WERI-Rb-1 (cell line): ENCODE results near the gene GABBR2.

Experiments
- DNase-seq: peaks from one replicate; pipeline ENCODE4 v3.0.0-alpha.2; 2020
- H3K27ac ChIP-seq: fragments of 250-450 bp; sonication (Bioruptor Pico); 2 replicates; pipeline ENCODE4 v1.5.1; 2020; ENCODE audit warnings: mild to moderate bottlenecking, moderate library complexity
- H3K27me3 ChIP-seq: fragments of 250-450 bp; sonication (Bioruptor Pico); 2 replicates; pipeline ENCODE4 v1.5.1; 2021; ENCODE audit warnings: mild to moderate bottlenecking, low read depth, moderate library complexity; ENCODE audit not compliant: insufficient read depth, severe bottlenecking
- H3K36me3 ChIP-seq: fragments of 250-450 bp; sonication (Bioruptor Pico); 2 replicates; pipeline ENCODE4 v1.5.1; 2020; ENCODE audit warnings: mild to moderate bottlenecking, moderate library complexity
- H3K4me3 ChIP-seq: 2 replicates; pipeline ENCODE4 v1.5.1; 2011; ENCODE audit warnings: low read depth, mild to moderate bottlenecking, control low read depth, low read length
- H3K9me3 ChIP-seq: fragments of 250-450 bp; sonication (Bioruptor Pico); 2 replicates; pipeline ENCODE4 v1.5.1; 2021; ENCODE audit warnings: mild to moderate bottlenecking, moderate library complexity; ENCODE audit not compliant: severe bottlenecking
- TF ChIP-seq, protein P1 (sequence below): IDR thresholded peaks from 2 replicates; pipeline ENCODE4 v1.5.1; 2011; ENCODE audit warnings: low read depth, mild to moderate bottlenecking, control low read depth, inconsistent platforms, low read length

Gene GABBR2

DNA sequence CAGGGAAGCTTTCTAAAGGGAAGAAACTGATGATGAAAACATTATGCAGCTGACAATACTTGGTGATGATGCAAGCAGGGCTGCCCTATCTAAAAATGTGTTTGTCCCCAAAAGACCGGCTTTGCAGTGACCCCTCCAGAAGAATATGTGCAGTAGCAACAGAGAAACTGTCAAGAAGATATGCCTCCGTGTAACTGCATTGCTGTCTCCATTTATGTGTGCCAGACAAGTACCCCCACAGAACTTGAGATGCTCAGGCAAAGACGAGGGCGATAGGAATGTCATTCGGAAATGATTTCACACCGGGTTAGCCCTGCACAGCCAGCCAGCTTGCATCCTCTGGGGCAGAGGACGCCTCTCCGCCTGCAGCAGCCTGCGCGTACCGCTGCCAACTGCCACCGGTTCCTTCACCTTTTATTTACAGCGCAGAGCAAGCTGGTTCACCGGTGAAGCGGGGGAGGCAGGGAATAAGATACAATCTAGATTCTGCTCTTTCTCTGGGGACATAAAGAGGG is 2.0 kb downstream of the GABBR2 start:
- Histone ChIP-seq H3K4me3 (peak overlapping the region; percentile 67), H3K27me3 (no peaks in the 10 kb centered on the region), H3K27ac (peak overlapping the region; percentile 42), H3K9me3 (no peaks in the 10 kb centered on the region), H3K36me3 (no peaks in the 10 kb centered on the region)
- TF ChIP-seq, protein P1, sequence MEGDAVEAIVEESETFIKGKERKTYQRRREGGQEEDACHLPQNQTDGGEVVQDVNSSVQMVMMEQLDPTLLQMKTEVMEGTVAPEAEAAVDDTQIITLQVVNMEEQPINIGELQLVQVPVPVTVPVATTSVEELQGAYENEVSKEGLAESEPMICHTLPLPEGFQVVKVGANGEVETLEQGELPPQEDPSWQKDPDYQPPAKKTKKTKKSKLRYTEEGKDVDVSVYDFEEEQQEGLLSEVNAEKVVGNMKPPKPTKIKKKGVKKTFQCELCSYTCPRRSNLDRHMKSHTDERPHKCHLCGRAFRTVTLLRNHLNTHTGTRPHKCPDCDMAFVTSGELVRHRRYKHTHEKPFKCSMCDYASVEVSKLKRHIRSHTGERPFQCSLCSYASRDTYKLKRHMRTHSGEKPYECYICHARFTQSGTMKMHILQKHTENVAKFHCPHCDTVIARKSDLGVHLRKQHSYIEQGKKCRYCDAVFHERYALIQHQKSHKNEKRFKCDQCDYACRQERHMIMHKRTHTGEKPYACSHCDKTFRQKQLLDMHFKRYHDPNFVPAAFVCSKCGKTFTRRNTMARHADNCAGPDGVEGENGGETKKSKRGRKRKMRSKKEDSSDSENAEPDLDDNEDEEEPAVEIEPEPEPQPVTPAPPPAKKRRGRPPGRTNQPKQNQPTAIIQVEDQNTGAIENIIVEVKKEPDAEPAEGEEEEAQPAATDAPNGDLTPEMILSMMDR = no peak
- DNase-seq = no peak

DNA sequence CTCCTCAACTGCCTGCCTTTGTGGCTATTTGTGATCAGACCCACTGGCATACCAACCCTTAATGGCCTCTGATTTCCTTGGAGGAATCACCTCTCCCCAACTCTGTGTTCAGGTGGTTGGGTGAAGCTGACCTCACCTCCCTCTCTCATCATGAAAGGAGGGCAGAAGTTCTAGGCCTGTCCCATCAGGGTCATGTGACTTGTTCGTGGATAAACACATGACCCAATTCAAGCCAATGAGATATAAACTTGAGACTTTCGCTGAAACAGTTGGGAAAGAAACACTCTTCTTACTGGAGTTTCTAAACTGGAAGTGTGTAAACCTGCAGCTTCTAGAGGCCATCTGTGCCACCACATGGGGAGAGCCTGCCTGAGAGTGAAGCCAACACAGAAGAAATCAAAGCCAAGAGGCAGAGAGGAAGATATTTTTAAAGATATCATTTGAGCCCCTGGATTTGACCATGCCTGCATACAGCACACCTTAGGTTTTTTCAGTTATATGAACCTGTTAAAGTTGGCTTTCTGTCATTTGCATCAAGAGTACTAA is 5.8 kb downstream of the GABBR2 start:
- TF ChIP-seq, protein P1 = no peak
- H3K36me3 ChIP-seq = no peaks in the 10 kb centered on the region; the same call in 1 of the 2 replicates
- H3K27me3 ChIP-seq = no peaks in the 10 kb centered on the region
- peaks cover 7% of the 10 kb centered on the region for H3K9me3 ChIP-seq
- H3K4me3 ChIP-seq = no peak overlapping the region
- DNase-seq = no peak
- H3K27ac ChIP-seq = no peak overlapping the region

DNA sequence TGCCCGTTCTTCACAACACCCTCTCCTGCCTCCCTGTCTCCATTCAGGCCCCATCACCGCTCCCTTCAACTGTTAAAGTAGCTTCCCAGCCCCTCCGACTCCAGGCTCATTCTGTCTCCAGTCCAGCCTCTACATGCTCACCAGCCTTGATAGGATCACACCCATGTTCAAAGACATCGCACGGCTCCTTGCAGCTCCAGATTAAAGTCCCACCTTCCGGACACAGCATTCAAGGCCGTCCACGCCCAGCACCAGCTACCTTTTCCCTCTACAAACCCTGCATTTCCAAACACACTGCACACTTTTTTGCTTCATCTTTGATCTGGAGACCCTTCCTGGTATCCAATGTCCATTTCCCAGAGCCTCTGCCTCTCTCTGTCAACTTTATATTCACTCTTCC is 6.4 kb downstream of the GABBR2 start:
- no peak overlapping the region for H3K27ac ChIP-seq
- no peaks in the 10 kb centered on the region for H3K27me3 ChIP-seq
- H3K4me3 ChIP-seq = no peak overlapping the region
- peaks cover 7% of the 10 kb centered on the region for H3K9me3 ChIP-seq
- no peaks in the 10 kb centered on the region; the same call in 1 of the 2 replicates for H3K36me3 ChIP-seq
- no peak for DNase-seq
- TF ChIP-seq, protein P1 = no peak

DNA sequence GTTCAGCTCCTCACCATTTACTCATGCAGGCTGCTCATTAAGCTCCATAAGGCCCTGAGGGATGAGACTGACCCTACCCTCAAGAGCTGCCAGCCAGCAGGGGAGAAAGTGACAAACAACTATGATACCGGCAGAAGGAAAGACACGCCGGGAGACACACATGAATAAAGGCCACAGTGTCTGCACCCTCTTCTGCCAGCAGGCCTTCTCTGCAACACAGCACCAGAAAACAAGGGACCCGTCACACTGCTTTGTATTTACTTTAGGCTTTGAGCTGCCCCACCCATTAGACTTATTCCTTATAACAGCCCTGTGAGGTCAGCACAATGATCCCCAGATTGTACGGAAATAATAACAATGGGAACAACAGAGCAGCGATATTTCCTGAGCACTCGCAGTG is 7.2 kb downstream of the GABBR2 start:
- no peaks in the 10 kb centered on the region; the same call in none of the 2 replicates for H3K36me3 ChIP-seq
- DNase-seq = no peak
- H3K27ac ChIP-seq = no peak overlapping the region
- no peaks in the 10 kb centered on the region for H3K27me3 ChIP-seq
- TF ChIP-seq, protein P1 = no peak
- H3K9me3 ChIP-seq = peaks cover 7% of the 10 kb centered on the region
- H3K4me3 ChIP-seq = no peak overlapping the region

DNA sequence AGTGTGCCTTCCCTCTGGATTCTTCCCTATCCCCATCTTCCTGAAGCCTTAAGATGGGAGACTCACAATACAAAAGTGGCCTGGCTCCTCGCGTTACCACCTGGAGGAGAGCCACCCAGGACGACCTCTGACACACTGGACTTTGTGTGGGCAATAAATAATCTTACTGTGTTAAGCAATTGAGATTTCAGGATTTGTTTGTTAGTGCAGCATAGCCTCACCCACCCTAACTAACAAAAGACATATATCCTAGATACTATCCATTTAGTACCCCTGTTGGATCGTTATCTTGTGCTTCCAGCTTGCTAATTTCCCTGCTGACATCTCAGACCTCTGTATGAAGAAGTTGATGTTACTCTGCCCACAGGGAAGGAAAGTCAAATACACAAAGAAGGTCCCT is 7.9 kb downstream of the GABBR2 start:
- Histone ChIP-seq H3K27me3 (no peaks in the 10 kb centered on the region), H3K9me3 (peaks cover 7% of the 10 kb centered on the region), H3K27ac (no peak overlapping the region), H3K36me3 (no peaks in the 10 kb centered on the region; the same call in none of the 2 replicates), H3K4me3 (no peak overlapping the region)
- TF ChIP-seq, protein P1 = no peak
- no peak for DNase-seq

GRCh38 chr9:98698856-98699255 is 9.9 kb downstream of the GABBR2 start:
- Histone ChIP-seq H3K9me3 (peaks cover 7% of the 10 kb centered on the region), H3K27me3 (no peaks in the 10 kb centered on the region), H3K4me3 (no peak overlapping the region), H3K36me3 (no peaks in the 10 kb centered on the region; the same call in none of the 2 replicates), H3K27ac (peak overlapping the region; percentile 50)
- TF ChIP-seq, protein P1 = no peak
- no peak for DNase-seq
